Hindlimb muscle (tissue), 1 donor: ENCODE results near the gene TFB2M. TPM values are rescaled to one million over a fixed set of nuclear protein-coding genes. Genes with fewer than 3 reads are reported as not detected.
A peak's percentile ranks its signal among the peaks of the same experiment; 100 is the strongest.

ENCODE experiments used
- DNase-seq: peaks from one replicate; pipeline ENCODE4 v3.0.0-alpha.2; 2013
- polyA plus RNA-seq: library from polyadenylated mRNA; unstranded; fragments of 120-200 nt; gene quantifications from one replicate; pipeline ENCODE4 v1.2.1, GENCODE V29; 2013; ENCODE audit not compliant: insufficient read length

TFB2M gene
- polyA plus RNA-seq, 1 donor: 12.9 TPM

DNA sequence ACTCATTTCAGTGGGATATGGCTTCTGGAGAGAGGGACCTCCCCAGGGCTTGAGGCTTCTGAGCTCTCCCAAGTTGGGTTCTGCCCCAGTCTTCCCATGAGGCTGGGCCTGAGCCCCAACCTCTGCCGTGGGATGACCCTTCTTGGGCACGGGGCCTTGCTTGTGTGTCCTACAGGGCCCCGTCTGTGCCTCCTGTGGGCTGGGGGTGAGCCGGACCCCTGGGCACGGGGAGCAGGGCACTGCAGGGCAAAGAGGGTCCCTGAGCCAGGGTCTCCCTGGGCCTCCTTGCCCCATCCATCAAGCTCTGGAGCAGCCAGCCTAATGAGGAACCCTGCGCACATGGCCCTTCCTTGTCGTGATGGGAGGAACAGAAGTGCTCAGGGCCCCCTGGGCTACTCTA lies 53.8 kb downstream of the TFB2M start:
- DNase-seq: no peak

- DNase-seq: no peak
Measured at GRCh38 chr1:246511203-246511602, 54.9 kb downstream of the TFB2M start.

GRCh38 chr1:246510147-246511030 lies 55.7 kb downstream of the TFB2M start:
- no peak for DNase-seq

DNA sequence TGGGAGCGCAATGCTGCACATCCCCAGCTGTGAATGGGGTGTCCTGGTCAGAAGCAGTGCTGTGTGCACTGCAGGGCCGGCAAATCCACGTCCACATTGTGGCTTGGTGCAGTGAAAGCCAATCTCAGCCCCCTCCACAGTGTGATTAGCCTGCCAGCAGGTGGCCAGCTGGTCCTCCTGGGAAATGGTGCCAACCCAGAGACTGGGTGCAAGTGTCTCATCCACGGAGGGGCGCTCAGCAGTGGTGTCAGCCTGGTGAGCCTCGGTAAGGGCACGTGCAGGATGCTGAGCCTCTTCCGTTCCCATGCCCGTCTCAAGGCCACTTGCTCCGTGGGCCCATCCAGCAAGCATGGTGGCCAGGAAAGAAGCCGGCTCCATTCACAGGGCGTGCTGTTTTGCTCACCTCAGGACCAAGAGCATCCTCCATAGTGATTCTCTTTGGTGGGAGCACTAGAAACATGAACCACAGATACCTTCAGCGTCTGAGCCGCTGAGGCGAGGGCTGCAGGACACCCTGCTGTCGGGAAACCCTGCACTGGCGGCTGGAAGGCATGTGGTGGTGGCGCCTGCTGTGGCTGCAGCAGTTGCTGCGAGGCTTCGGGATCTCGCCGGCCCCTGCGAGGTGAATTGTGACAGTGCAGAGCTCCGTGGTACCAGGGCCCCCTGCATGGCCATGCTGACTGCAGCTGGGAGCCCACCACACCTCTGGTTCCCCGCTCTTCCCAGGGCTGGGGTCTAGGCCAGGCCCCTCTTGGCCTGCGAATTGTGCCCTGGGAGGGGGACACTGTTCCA lies 57.0 kb downstream of the TFB2M start:
- no peak for DNase-seq

GRCh38 chr1:246506674-246507481 lies 59.2 kb downstream of the TFB2M start, which contains the start of gene SMYD3:
Gene SMYD3, minus strand, starts transcription at chr1:246507279.
- DNase-seq: peak; percentile 88

DNA sequence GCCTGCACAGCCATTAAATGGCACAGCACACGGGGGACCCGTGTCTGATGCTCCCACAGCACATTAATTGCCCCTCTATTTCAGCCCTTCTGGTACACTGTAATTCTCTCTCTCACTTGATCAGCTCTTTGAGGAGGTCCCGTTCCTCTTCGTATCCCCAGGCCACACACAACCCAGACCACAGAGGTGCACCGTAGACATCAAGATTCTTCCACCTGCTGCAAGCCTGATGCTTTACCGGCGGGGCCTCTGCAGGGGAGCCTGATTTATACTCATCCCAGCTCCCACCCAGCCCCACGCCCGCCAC lies 59.7 kb downstream of the TFB2M start:
- no peak for DNase-seq

DNA sequence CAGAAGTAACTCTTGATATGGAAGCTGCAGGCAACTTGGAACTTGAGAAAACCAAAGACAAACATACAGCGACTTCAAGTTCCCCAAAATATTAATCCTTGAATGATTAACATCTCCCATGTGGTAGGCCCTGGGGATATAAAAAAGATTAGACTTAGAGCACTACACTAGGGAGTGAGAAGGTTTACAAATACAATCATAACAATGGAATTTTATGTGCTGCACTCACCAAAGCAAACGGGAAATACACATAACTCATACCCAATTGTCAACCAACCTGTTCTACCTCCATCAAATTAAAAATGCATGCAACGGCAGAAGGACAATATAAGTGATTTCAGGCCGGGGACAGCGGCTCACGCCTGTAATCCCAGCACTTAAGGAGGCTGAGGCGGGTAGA lies 62.7 kb downstream of the TFB2M start:
- DNase-seq: no peak

GRCh38 chr1:246497331-246497915 lies 68.6 kb downstream of the TFB2M start:
- peak; percentile 59 for DNase-seq

- peak; percentile 67 for DNase-seq
Measured at GRCh38 chr1:246492611-246493245, 73.3 kb downstream of the TFB2M start.

DNA sequence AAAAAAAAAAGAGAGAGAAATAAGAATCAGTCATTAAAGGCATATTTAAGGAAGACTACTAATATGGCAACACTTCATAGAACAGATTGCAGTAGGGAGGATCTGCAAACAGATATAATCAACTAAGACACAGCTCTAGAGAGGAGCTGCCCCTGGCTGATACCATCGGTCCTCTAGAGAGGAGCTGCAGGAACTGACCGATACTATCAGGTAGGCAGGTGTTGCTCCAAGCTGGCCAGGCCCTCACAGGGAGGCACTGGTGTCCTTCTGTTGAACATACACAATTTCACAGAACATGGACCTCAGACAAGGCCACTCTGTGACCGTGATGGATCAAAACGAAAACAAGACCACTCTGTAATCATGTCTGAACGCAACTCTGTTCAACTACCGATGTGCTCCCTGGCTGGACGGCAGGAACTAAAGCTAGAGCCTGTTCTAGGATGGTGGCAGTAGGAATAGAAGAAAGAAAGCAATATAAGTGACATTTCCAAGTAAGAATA lies 74.5 kb downstream of the TFB2M start:
- no peak for DNase-seq

Other genes with a start within 250 kb of the TFB2M start
- gene SMYD3, start 59.0 kb downstream of the TFB2M start, polyA plus RNA-seq: 7.1 TPM
- gene CNST, start 195 bp upstream of the TFB2M start, polyA plus RNA-seq: 13.2 TPM
- 36.3 TPM for gene SCCPDH, start 158.1 kb upstream of the TFB2M start, polyA plus RNA-seq